Measurements from ENCODE around the gene HDAC4.

DNA sequence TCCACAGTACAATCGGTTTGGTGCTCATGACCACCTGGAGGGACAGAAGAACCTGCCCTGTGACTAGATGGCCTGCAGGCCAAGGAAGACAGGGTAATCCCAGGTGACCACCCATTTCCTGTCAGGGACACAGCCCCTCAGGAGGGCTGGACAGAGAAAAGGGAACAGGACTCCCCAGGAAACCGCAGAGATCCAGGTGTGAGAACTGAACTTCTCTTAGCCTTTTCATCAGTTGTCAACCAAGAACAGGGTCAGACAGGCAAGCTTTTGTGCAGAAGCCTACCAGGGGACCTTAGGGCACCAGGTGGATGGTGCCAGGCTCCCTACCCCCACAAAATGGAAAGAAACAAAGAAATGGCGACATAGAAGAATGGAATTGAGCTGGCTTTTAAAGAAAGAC lies 132.3 kb downstream of the HDAC4 start:
- TF ChIP-seq, protein P1, sequence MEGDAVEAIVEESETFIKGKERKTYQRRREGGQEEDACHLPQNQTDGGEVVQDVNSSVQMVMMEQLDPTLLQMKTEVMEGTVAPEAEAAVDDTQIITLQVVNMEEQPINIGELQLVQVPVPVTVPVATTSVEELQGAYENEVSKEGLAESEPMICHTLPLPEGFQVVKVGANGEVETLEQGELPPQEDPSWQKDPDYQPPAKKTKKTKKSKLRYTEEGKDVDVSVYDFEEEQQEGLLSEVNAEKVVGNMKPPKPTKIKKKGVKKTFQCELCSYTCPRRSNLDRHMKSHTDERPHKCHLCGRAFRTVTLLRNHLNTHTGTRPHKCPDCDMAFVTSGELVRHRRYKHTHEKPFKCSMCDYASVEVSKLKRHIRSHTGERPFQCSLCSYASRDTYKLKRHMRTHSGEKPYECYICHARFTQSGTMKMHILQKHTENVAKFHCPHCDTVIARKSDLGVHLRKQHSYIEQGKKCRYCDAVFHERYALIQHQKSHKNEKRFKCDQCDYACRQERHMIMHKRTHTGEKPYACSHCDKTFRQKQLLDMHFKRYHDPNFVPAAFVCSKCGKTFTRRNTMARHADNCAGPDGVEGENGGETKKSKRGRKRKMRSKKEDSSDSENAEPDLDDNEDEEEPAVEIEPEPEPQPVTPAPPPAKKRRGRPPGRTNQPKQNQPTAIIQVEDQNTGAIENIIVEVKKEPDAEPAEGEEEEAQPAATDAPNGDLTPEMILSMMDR (IDR thresholded peaks at IDR 0.05), result no peak
- TF ChIP-seq POLR2A (IDR thresholded peaks at IDR 0.05), result no peak

Data from stomach (tissue), 4 donors.